Measurements from ENCODE around the gene EXOSC7. TPM values are rescaled to one million over a fixed set of nuclear protein-coding genes. Genes with fewer than 3 reads are reported as not detected.

The EXOSC7 gene
- total and polyA plus RNA-seq, 2 donors (not counting 3 experiments of a cell fraction or from before 2014, with no cell fraction given), result 44.5 to 53.8 TPM

- Histone ChIP-seq H3K79me2 (ENCODE audit: control insufficient read depth, insufficient read depth, low read length) (peaks cover 6% of the 10 kb centered on the region), H3K9ac (replicated peaks; ENCODE audit: extremely low read depth, insufficient read depth, low read length) (no peak overlapping the region), H3K9me3 (replicated peaks; ENCODE audit: control insufficient read depth, insufficient read depth, low read length) (no peaks in the 10 kb centered on the region), H3K4me2 (ENCODE audit: insufficient read depth, low read length) (no peak overlapping the region), H3K27ac (ENCODE audit: insufficient read depth, low read depth, low read length) (no peak overlapping the region), H2AFZ (ENCODE audit: low read depth, low read length) (no peak overlapping the region), H3K27me3 (ENCODE audit: control insufficient read depth in 2 of 2, insufficient read depth in 2 of 2, low read length in 2 of 2) (no peaks in the 10 kb centered on the region), H3K4me3 (replicated peaks in 1 of 3; ENCODE audit: insufficient read depth in 1 of 3, low read depth in 1 of 3, low read length in 3 of 3) (no peak overlapping the region), H3K4me1 (ENCODE audit: control insufficient read depth, extremely low read depth, insufficient read depth, low read length) (peaks cover 11% of the 10 kb centered on the region), H3K36me3 (ENCODE audit: control insufficient read depth in 2 of 2, extremely low read depth in 1 of 2, insufficient read depth in 2 of 2, low read length in 2 of 2) (peaks cover 0 to 5% of the 10 kb centered on the region in 2 experiments), H3K9me1 (replicated peaks; ENCODE audit: control insufficient read depth, extremely low read depth, insufficient read depth, low read length) (no peaks in the 10 kb centered on the region), H4K20me1 (replicated peaks; ENCODE audit: control insufficient read depth, extremely low read depth, insufficient read depth, low read length) (no peaks in the 10 kb centered on the region)
- intact Hi-C loops (cut with micrococcal nuclease), result no loop called here
- ChIA-PET CTCF (interaction anchor here (0.6 to 1.5 kb wide), 7 partner anchors 8 to 40 kb away, joined by 3 to 9 read pairs (median 3); no protein-coding TSS in a partner anchor), POLR2A (no interaction called here)
- no TSS peak for BruUV-seq (replicated peaks)
- DNase-seq (ENCODE audit: low read depth, low spot score), result peak; percentile 77
- no peak for TF ChIP-seq EZH2 (IDR thresholded peaks at IDR 0.05; ENCODE audit: borderline replicate concordance, low read depth, low read length, severe bottlenecking)
- TF ChIP-seq MYC (IDR thresholded peaks at IDR 0.05; ENCODE audit: low read depth, low read length), result no peak
- TF ChIP-seq GATA2 (IDR thresholded peaks at IDR 0.05; ENCODE audit: insufficient read depth, insufficient read length, low read depth, low read length), result no peak
- peak; percentile 62 for TF ChIP-seq JUN (IDR thresholded peaks at IDR 0.05; ENCODE audit: borderline replicate concordance, insufficient read depth, insufficient read length, low read depth)
- TF ChIP-seq POLR2A (IDR thresholded peaks at IDR 0.05; ENCODE audit: low read depth, low read length), result no peak
- TF ChIP-seq FOS (IDR thresholded peaks at IDR 0.05; ENCODE audit: borderline replicate concordance, insufficient read depth, low read length), result peak; percentile 79
- FAIRE-seq, result peak; percentile 90
- dilution Hi-C loops (cut with MboI; ENCODE audit: extremely low pct_ligation_motif_present, low sequenced_read_pairs), result no loop called here
Measured at GRCh38 chr3:44954962-44955361, 21.1 kb upstream of the EXOSC7 start.

- BruUV-seq (replicated peaks), result no TSS peak
- DNase-seq (ENCODE audit: low read depth, low spot score), result no peak
- dilution Hi-C loops (cut with MboI; ENCODE audit: extremely low pct_ligation_motif_present, low sequenced_read_pairs), result no loop called here
- no peak for FAIRE-seq
- no peak overlapping the region for H3K9ac ChIP-seq (replicated peaks; ENCODE audit: extremely low read depth, insufficient read depth, low read length)
- no peak overlapping the region for H2AFZ ChIP-seq (ENCODE audit: low read depth, low read length)
- H3K36me3 ChIP-seq (ENCODE audit: control insufficient read depth in 2 of 2, extremely low read depth in 1 of 2, insufficient read depth in 2 of 2, low read length in 2 of 2), result peaks cover 0 to 5% of the 10 kb centered on the region in 2 experiments
- POLR2A ChIA-PET, result no interaction called here
- CTCF ChIA-PET, result interaction anchor here (1.0 kb wide), 1 partner anchor 10 kb away, joined by 4 read pairs; no protein-coding TSS in a partner anchor
- H3K9me1 ChIP-seq (replicated peaks; ENCODE audit: control insufficient read depth, extremely low read depth, insufficient read depth, low read length), result no peaks in the 10 kb centered on the region
- no peak overlapping the region for H3K4me2 ChIP-seq (ENCODE audit: insufficient read depth, low read length)
- TF ChIP-seq MAX (IDR thresholded peaks at IDR 0.05; ENCODE audit: insufficient read depth, insufficient read length), result no peak
- TF ChIP-seq EZH2 (IDR thresholded peaks at IDR 0.05; ENCODE audit: borderline replicate concordance, low read depth, low read length, severe bottlenecking), result no peak
- H3K27ac ChIP-seq (ENCODE audit: insufficient read depth, low read depth, low read length), result no peak overlapping the region
- no peaks in the 10 kb centered on the region for H3K27me3 ChIP-seq (ENCODE audit: control insufficient read depth in 2 of 2, insufficient read depth in 2 of 2, low read length in 2 of 2)
- H3K4me1 ChIP-seq (ENCODE audit: control insufficient read depth, extremely low read depth, insufficient read depth, low read length), result peaks cover 11% of the 10 kb centered on the region
- H3K79me2 ChIP-seq (ENCODE audit: control insufficient read depth, insufficient read depth, low read length), result peaks cover 14% of the 10 kb centered on the region
- no peaks in the 10 kb centered on the region for H4K20me1 ChIP-seq (replicated peaks; ENCODE audit: control insufficient read depth, extremely low read depth, insufficient read depth, low read length)
- intact Hi-C loops (cut with micrococcal nuclease), result no loop called here
- no peak overlapping the region for H3K4me3 ChIP-seq (replicated peaks in 1 of 3; ENCODE audit: insufficient read depth in 1 of 3, low read depth in 1 of 3, low read length in 3 of 3)
- H3K9me3 ChIP-seq (replicated peaks; ENCODE audit: control insufficient read depth, insufficient read depth, low read length), result no peaks in the 10 kb centered on the region
Measured at GRCh38 chr3:44955917-44956316, 20.1 kb upstream of the EXOSC7 start.

All from endothelial cell of umbilical vein (primary cell).